Astrocyte (in vitro differentiated cells and primary cell): ENCODE data around the gene CNTLN.

ENCODE experiments used
- CTCF ChIP-seq: IDR thresholded peaks from 2 replicates; pipeline ENCODE4 v1.5.1; 2011; ENCODE audit warnings: low read depth, mild to moderate bottlenecking, inconsistent platforms, low read length, moderate library complexity; ENCODE audit not compliant: insufficient read depth
- EZH2 ChIP-seq: IDR thresholded peaks from 2 replicates; pipeline ENCODE4 v1.6.1; 2012; ENCODE audit warnings: mild to moderate bottlenecking, low read length, inconsistent platforms; ENCODE audit not compliant: insufficient read depth

GRCh38 chr9:17472126-17472525 is 337.3 kb downstream of the CNTLN start:
- TF ChIP-seq CTCF (no peak), EZH2 (no peak)
